Neural crest cell (in vitro differentiated cells): Measurements from ENCODE around the gene EIF3CL. TPM values are rescaled to one million over a fixed set of nuclear protein-coding genes. Genes with fewer than 3 reads are reported as not detected.
A peak's percentile ranks its signal among the peaks of the same experiment; 100 is the strongest.
"Not testable (repeated sequence)": the region's sequence is repeated elsewhere in the genome, so short reads cannot be mapped to it uniquely, and the experiment has no call there.

Source experiments
- DNase-seq: peaks from one replicate; pipeline ENCODE4 v3.0.0; 2021; ENCODE audit warnings: low read depth, mixed read lengths, low spot score
- H3K27ac Mint-ChIP-seq: one replicate; pipeline ENCODE4 v1.8.0; 2021; ENCODE audit warnings: mild to moderate bottlenecking, mixed read lengths; ENCODE audit not compliant: unreplicated experiment
- H3K27me3 Mint-ChIP-seq: 2 replicates; pipeline ENCODE4 v1.8.0; 2021; ENCODE audit warnings: low read depth, mild to moderate bottlenecking, mixed read lengths
- H3K36me3 Mint-ChIP-seq: 2 replicates; pipeline ENCODE4 v1.8.0; 2021; ENCODE audit warnings: low read depth, mild to moderate bottlenecking, mixed read lengths
- H3K4me1 Mint-ChIP-seq: 2 replicates; pipeline ENCODE4 v1.8.0; 2021; ENCODE audit warnings: mixed read lengths
- H3K4me3 Mint-ChIP-seq: one replicate; pipeline ENCODE4 v1.8.0; 2021; ENCODE audit warnings: mild to moderate bottlenecking, mixed read lengths
- H3K9me3 Mint-ChIP-seq: 2 replicates; pipeline ENCODE4 v1.8.0; 2021; ENCODE audit warnings: mixed read lengths
- microRNA-seq: library from miRNA; unstranded; fragments of <30 nt; microRNA quantifications from one replicate; pipeline ENCODE4, GENCODE V29; 2020
- total RNA-seq: library from RNA; stranded (reverse); gene quantifications from 2 replicates; pipeline ENCODE4 v1.2.1, GENCODE V29; 2021

The EIF3CL gene
- total RNA-seq, 1 donor from 2014 or later: 119 TPM

- not testable (repeated sequence) for H3K9me3 Mint-ChIP-seq, H3K27me3 Mint-ChIP-seq
Measured at GRCh38 chr16:28332632-28333031, 71.0 kb downstream of the EIF3CL start.

GRCh38 chr16:28330981-28331380, 72.7 kb downstream of the EIF3CL start:
- H3K4me3 Mint-ChIP-seq, H3K9me3 Mint-ChIP-seq, DNase-seq, H3K27ac Mint-ChIP-seq, H3K4me1 Mint-ChIP-seq, H3K36me3 Mint-ChIP-seq, H3K27me3 Mint-ChIP-seq: not testable (repeated sequence)

More at GRCh38 chr16:28332632-28333031, 71.0 kb downstream of the EIF3CL start:
- H3K27ac Mint-ChIP-seq, H3K4me1 Mint-ChIP-seq, DNase-seq, H3K4me3 Mint-ChIP-seq, H3K36me3 Mint-ChIP-seq: not testable (repeated sequence)

GRCh38 chr16:28330232-28330631, 73.4 kb downstream of the EIF3CL start:
- not testable (repeated sequence) for H3K4me3 Mint-ChIP-seq, H3K27me3 Mint-ChIP-seq, H3K9me3 Mint-ChIP-seq, H3K27ac Mint-ChIP-seq, H3K4me1 Mint-ChIP-seq, H3K36me3 Mint-ChIP-seq
- DNase-seq: peak; percentile 52

Small RNAs within 50 kb of the gene (microRNA-seq; reads per million reads assigned to microRNA genes)
- not detected for gene MIR6862-1

Other genes starting within 250 kb of the EIF3CL start
- gene XPO6, start 191.9 kb downstream of the EIF3CL start, total RNA-seq: 146 and 148 TPM in 2 replicates
- gene SBK1, start 111.3 kb downstream of the EIF3CL start, total RNA-seq: 79.0 and 79.3 TPM in 2 replicates
- 1.5 and 3.2 TPM in 2 replicates for gene NPIPB6, start 40.3 kb downstream of the EIF3CL start, total RNA-seq
- gene NPIPB7, start 68.5 kb upstream of the EIF3CL start, total RNA-seq: 0.32 and 0.56 TPM in 2 replicates
- 34.4 and 34.6 TPM in 2 replicates for gene CLN3, start 88.2 kb upstream of the EIF3CL start, total RNA-seq
- gene APOBR, start 90.8 kb upstream of the EIF3CL start, total RNA-seq: 0.14 TPM in 1 of 2 replicates, not detected in the other
- gene IL27, start 103.0 kb upstream of the EIF3CL start, total RNA-seq: not detected in 2 replicates
- not detected in 2 replicates for gene NUPR1, start 135.1 kb upstream of the EIF3CL start, total RNA-seq
- 34.4 and 41.1 TPM in 2 replicates for gene SGF29, start 150.1 kb upstream of the EIF3CL start, total RNA-seq
- gene SULT1A2, start 193.2 kb upstream of the EIF3CL start, total RNA-seq: 0.23 TPM in 1 of 2 replicates, not detected in the other
- gene SULT1A1, start 206.2 kb upstream of the EIF3CL start, total RNA-seq: 0.96 and 1.7 TPM in 2 replicates
- gene NPIPB8, start 234.2 kb upstream of the EIF3CL start, total RNA-seq: not detected in 2 replicates